ENCODE data around the gene MYCBPAP.

GRCh38 chr17:50460831-50461526, 47.3 kb upstream of the MYCBPAP start:
- TF ChIP-seq CTCF (IDR thresholded peaks at IDR 0.05; ENCODE audit: low read length), result no peak
- no peak for TF ChIP-seq EZH2 (IDR thresholded peaks at IDR 0.05; ENCODE audit: borderline replicate concordance, low read length)
